Right renal pelvis (tissue), 4 donors: ENCODE measurements around the gene MTURN. TPM values are rescaled to one million over a fixed set of nuclear protein-coding genes. Genes with fewer than 3 reads are reported as not detected.

ENCODE experiments used
- DNase-seq, 4 donors: peaks; one replicate each; pipeline ENCODE4 v3.0.0-alpha.2; 2013; ENCODE audit warnings: low read depth in 4 of 4, low spot score in 3 of 4, missing footprints in 1 of 4
- polyA plus RNA-seq, 4 donors: library from polyadenylated mRNA; unstranded; fragments of 120-200 nt; gene quantifications; one replicate each; pipeline ENCODE4 v1.2.1, GENCODE V29; 2013; ENCODE audit not compliant: insufficient read length in 4 of 4

Gene MTURN
- polyA plus RNA-seq, 4 donors = 81.6 to 94.8 (median 93.2) TPM

- no peak for DNase-seq
Measured at GRCh38 chr7:30200591-30200990, 65.8 kb downstream of the MTURN start.

- no peak for DNase-seq
Measured at GRCh38 chr7:30201161-30201666, 66.4 kb downstream of the MTURN start.

DNA sequence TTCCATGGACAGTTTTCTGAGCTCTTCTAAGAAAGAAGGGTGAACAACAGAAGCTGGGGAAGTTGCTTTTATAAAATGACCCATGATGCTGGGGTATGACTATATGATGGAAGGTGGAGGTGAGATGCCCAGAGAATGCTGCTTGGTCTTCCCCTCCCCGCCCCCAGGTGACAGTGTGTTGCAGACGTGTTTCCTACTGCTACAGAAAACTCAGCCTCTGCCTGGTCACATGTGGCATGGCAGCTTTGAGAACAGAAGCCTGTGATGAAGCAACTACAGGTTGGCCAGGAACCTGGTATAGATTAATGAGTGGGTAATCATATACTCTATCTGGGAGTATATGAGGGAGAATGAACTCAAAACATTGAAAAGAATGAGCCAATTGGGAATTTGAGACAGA is 67.1 kb downstream of the MTURN start:
- no peak for DNase-seq

- no peak for DNase-seq
Measured at GRCh38 chr7:30202671-30203070, 67.9 kb downstream of the MTURN start.

DNA sequence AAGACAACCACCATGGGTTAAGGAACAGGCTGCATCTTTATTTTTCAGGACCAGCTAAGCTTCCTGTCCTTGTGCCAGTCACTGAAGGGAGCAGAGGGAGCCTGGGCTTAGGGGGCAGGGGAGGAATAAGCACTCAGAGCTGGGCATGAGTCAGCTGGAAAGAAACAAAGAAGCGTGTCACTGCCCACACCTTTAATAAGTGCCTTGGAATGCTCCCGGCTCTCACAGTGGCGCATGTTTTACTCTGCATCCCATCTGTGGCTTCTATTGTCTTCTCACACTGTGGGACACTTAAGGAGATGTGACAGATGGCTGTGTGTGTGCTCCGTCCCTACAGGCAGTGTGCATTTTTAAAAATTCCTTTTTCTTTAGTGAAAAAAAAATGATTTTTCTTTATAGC is 71.7 kb downstream of the MTURN start:
- no peak for DNase-seq

GRCh38 chr7:30206942-30207341 is 72.2 kb downstream of the MTURN start:
- DNase-seq = no peak

DNA sequence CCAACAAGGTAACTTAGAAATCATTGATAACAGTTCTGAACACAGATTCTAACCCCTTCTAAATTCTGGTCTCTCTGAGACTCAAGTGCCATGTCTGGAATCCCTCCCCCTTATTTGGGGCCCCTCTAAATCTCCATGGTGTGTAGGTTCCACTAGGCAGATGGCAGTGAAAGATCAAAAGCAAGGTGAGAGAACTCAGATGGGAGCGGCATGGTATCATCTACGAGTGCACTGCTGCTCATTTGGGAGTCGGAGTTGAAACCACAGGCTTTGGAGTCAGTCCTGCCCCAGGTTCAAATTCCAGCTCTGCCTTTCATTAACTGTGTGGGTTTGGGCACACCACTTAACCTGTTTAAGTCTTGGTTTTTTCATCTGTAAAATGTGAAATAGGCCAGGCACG is 72.6 kb downstream of the MTURN start:
- no peak for DNase-seq

DNA sequence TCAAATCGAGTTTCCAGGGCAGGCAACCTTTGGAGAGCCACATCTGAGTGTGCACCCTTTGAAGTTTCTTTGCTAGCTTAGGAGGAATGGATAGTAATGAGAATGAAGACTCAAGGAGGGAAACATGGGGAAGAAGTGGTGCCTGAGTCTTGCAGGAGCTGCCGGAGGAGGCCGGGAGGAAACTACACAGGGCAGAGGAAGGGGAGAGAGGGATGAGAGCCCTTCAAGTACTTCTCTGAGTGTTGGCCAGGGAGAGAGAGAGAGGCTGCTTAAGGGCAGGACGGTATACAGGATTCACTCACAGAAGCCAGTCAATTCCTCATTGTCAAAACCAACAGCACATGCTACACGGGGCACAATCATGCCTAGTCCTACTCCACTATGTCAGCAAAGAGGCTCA is 75.2 kb downstream of the MTURN start:
- no peak for DNase-seq

Other genes with a start within 250 kb of the MTURN start
- gene SCRN1, start 145.2 kb upstream of the MTURN start, polyA plus RNA-seq = 10 to 100 TPM; 60.7 to 71.0 (median 67.1) TPM
- 10 to 100 TPM; 21.6 to 25.5 (median 23.3) TPM for gene FKBP14, start 108.3 kb upstream of the MTURN start, polyA plus RNA-seq
- gene PLEKHA8, start 106.6 kb upstream of the MTURN start, polyA plus RNA-seq = 10 to 100 TPM; 16.5 to 19.4 (median 18.0) TPM
- 10 to 100 TPM; 18.0 to 23.4 (median 21.3) TPM for gene ZNRF2, start 149.6 kb downstream of the MTURN start, polyA plus RNA-seq